Pancreas (tissue), 10 donors: Measurements from ENCODE around the gene CNKSR3. TPM values are rescaled to one million over a fixed set of nuclear protein-coding genes. Genes with fewer than 3 reads are reported as not detected.

ENCODE experiments used
- ATAC-seq, 4 donors: fragments of 200-7000 bp; cut with Tn5 transposase; one replicate each; pipeline versions ENCODE4 v1.8.0 to v1.9.1; 2020; ENCODE audit warnings: mild to moderate bottlenecking in 4 of 4, moderate library complexity in 4 of 4
- DNase-seq, 6 donors: peaks; one replicate each; pipeline ENCODE4 v3.0.0-alpha.2; 2020
- FAIRE-seq: peaks from 2 replicates; lab custom pipeline; 2012; peaks lifted over from hg19 to GRCh38; lab: Jason Lieb, UNC
- H3K27ac ChIP-seq, 4 donors: fragments of 200-600 bp; sonication (generic); 1 replicate in 3 of 4; 2 replicates in 1 of 4; pipeline versions ENCODE4 v1.5.0 to v1.8.0; 2020
- H3K27me3 ChIP-seq, 4 donors: fragments of 200-600 bp; one replicate each; pipeline ENCODE4 v1.8.0; 2021
- H3K36me3 ChIP-seq, 3 donors: fragments of 200-600 bp; sonication (generic) in 1 of 3; one replicate each; pipeline versions ENCODE4 v1.5.0 to v1.8.0; 2020 to 2021
- H3K4me1 ChIP-seq, 3 donors: fragments of 200-600 bp; one replicate each; pipeline ENCODE4 v1.8.0; 2021
- H3K4me3 ChIP-seq, 4 donors: fragments of 200-600 bp; sonication (generic) in 2 of 4; one replicate each; pipeline versions ENCODE4 v1.5.0 to v1.8.0; 2020 to 2021
- H3K9me3 ChIP-seq, 4 donors: fragments of 200-600 bp; one replicate each; pipeline ENCODE4 v1.8.0; 2021
- CTCF ChIP-seq, 4 donors: fragments of 200-600 bp; sonication (generic) in 3 of 4; IDR thresholded peaks; one replicate each; pipeline versions ENCODE4 v1.5.0 to v1.8.0; 2021; ENCODE audit warnings: antibody characterized with exemption in 4 of 4
- WGBS, 2 donors: extraction: QIAGEN DNeasy Blood & Tissue Kit; methylation state at CpG; one replicate each; pipeline ENCODE4 v1.1.7; 2013; 5-methylcytosine and 5-hydroxymethylcytosine counted together
- intact Hi-C, 3 donors: fragments of 100-400 bp; cut with DNase I; formaldehyde crosslinking; loops; one replicate each; pipeline versions ENCODE4 v1.11.1 to v1.14.2; 2022
- polyA plus RNA-seq, 2 donors: library from polyadenylated mRNA; stranded (reverse); fragments of 200-250 nt; gene quantifications; one replicate each; pipeline ENCODE4 v1.2.3, GENCODE V29; 2013
- total RNA-seq, 6 donors: library from RNA; stranded (reverse); fragmentation: NEBNext Ultra II Directional in 4 of 6; extraction: Animal tissue kit (Norgen Biotek cat#: 25700) in 4 of 6; gene quantifications; one replicate each; pipeline versions ENCODE4 v1.2.1 to v1.2.4, GENCODE V29; 2021 to 2023
- donor health status: healthy with polysubstance abuse.
- donor health status: DM: no; HTN: no; CAD: no; lungs with moderate emphysema.
- donor health status: DM: no; HTN: no; CAD: no.
- donor health status: control.
- donor health status: control.
- donor health status: Bipolar disorder and iron deficiency.
- donor health status: DM: yes; HTN: yes; CAD: no.
- donor health status: DM: no; HTN: no; CAD: no.
- donor health status: DM: no; HTN: no; CAD: no.
- donor health status: DM: yes; HTN: yes; CAD: no.

Gene CNKSR3
- total and polyA plus RNA-seq, 8 donors, result 7.6 to 24.2 (median 18.6) TPM

- DNase-seq (no peak), ATAC-seq (no peak), FAIRE-seq (no peak)
- no peak for TF ChIP-seq CTCF (IDR thresholded peaks at IDR 0.05)
- no peaks in the 10 kb centered on the region for H3K27me3 ChIP-seq
- H3K36me3 ChIP-seq, result no peaks in the 10 kb centered on the region
- no peak overlapping the region for H3K27ac ChIP-seq
- H3K9me3 ChIP-seq, result peaks cover 0 to 3% (median 0%) of the 10 kb centered on the region in 4 donors
- no peak overlapping the region for H3K4me3 ChIP-seq
- H3K4me1 ChIP-seq, result no peaks in the 10 kb centered on the region
- intact Hi-C loops, result no loop called here
- 81 to 86% methylated on average over 3 of the region's 3 CpGs for WGBS, 2 donors
Measured at GRCh38 chr6:154350293-154350692, 160.2 kb downstream of the CNKSR3 start.

GRCh38 chr6:154347981-154348380 lies 162.5 kb downstream of the CNKSR3 start:
- H3K9me3 ChIP-seq, result peaks cover 0 to 3% (median 0%) of the 10 kb centered on the region in 4 donors
- TF ChIP-seq CTCF (IDR thresholded peaks at IDR 0.05), result no peak
- no peaks in the 10 kb centered on the region for H3K36me3 ChIP-seq
- no peaks in the 10 kb centered on the region for H3K27me3 ChIP-seq
- FAIRE-seq, result no peak
- intact Hi-C loops, result no loop called here
- peaks cover 0 to 4% (median 0%) of the 10 kb centered on the region in 3 donors for H3K4me1 ChIP-seq
- no peak overlapping the region for H3K4me3 ChIP-seq
- no peak for ATAC-seq
- H3K27ac ChIP-seq, result no peak overlapping the region
- DNase-seq, result no peak
- WGBS, 2 donors, result 91% methylated on average over 6 of the region's 6 CpGs

GRCh38 chr6:154345811-154346210 lies 164.7 kb downstream of the CNKSR3 start:
- no peak for TF ChIP-seq CTCF (IDR thresholded peaks at IDR 0.05)
- WGBS, 2 donors, result 95 to 98% methylated on average over 4 of the region's 4 CpGs
- ATAC-seq (no peak), DNase-seq (no peak), FAIRE-seq (no peak)
- Histone ChIP-seq H3K9me3 (peaks cover 0 to 3% (median 0%) of the 10 kb centered on the region in 4 donors), H3K4me1 (peaks cover 0 to 4% (median 0%) of the 10 kb centered on the region in 3 donors), H3K27me3 (no peaks in the 10 kb centered on the region), H3K36me3 (no peaks in the 10 kb centered on the region), H3K27ac (no peak overlapping the region), H3K4me3 (no peak overlapping the region)
- intact Hi-C loops, result no loop called here

DNA sequence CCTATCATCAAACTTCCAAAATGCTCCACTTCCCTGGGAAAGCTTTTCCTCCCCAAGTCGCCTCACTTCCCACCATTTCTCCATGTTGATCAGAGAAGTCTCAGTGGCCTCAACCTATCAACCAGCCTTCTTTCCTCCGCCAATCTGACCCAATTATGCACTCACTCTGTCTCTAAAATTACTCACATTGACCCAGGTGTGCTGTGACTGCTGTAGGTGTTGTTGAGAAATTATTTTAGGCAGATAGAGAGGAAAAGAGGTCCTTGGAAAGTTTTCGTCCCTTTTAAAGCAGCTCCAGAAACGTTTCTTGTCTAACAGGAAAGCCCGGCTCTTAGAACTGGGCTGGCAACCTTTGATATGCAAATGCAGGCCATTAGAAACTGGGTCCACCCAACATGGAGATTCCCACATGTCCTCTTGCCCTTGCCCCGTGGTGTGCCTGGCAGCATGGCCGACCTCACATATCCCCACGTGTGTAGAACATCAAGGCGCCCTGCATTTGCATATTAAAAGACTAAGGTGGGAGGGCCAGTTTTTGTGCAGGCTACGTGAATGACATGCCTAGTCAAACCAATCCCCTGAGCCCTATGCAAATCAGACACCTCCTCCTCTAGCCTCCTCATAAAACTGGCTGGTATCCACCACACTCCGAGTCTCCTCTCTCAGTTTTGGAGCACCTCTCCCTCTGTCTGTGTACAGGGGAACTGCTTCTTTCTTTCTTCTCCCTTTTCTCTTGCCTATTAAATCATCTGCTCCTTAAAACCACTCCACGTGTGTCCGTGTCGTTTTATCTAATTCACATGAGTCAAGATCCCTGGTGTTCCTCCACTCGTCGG lies 166.8 kb downstream of the CNKSR3 start:
- intact Hi-C loops, result no loop called here
- H3K4me3 ChIP-seq, result peak overlapping the region in 2 of 4 donors; percentile 18 to 32
- H3K9me3 ChIP-seq, result peaks cover 0 to 3% (median 0%) of the 10 kb centered on the region in 4 donors
- peak; percentile 52 to 77 (median 62) for DNase-seq
- H3K27ac ChIP-seq, result peak overlapping the region in 2 of 4 donors; percentile 18 to 62
- TF ChIP-seq CTCF (IDR thresholded peaks at IDR 0.05), result peak in 3 of 4 donors; percentile 12 to 23 (median 23)
- no peak for FAIRE-seq
- H3K36me3 ChIP-seq, result no peaks in the 10 kb centered on the region
- H3K27me3 ChIP-seq, result no peaks in the 10 kb centered on the region
- WGBS, 2 donors, result 25 to 38% methylated on average over 16 of the region's 16 CpGs
- ATAC-seq, result peak; percentile 93 to 98 (median 97)
- H3K4me1 ChIP-seq, result peaks cover 0 to 4% (median 0%) of the 10 kb centered on the region in 3 donors

DNA sequence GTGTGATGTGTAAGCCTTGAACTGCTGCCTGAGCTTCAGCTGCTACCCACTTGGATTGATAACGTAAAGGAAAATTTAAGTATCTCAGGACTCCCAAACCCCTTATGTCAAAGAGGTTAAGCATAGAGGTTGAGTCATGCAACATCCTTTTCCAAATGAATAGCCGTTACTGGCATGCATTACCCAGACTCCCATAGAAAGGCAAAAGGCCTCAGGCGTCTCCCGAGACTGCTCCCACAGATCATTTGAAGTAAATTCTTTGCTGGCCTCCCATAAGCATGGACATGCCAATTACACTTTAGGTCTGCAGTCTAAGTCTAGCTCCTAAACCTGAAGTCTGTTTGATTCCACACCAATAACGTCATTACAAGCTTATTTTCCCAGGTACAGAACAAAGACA lies 168.6 kb downstream of the CNKSR3 start:
- 80 to 88% methylated on average over 5 of the region's 5 CpGs for WGBS, 2 donors
- FAIRE-seq (no peak), DNase-seq (no peak), ATAC-seq (no peak)
- Histone ChIP-seq H3K27ac (no peak overlapping the region), H3K27me3 (no peaks in the 10 kb centered on the region), H3K9me3 (peaks cover 0 to 3% (median 0%) of the 10 kb centered on the region in 4 donors), H3K4me1 (peaks cover 0 to 4% (median 0%) of the 10 kb centered on the region in 3 donors), H3K36me3 (no peaks in the 10 kb centered on the region), H3K4me3 (no peak overlapping the region)
- intact Hi-C loops, result no loop called here
- TF ChIP-seq CTCF (IDR thresholded peaks at IDR 0.05), result no peak
